ENCODE results near the gene WWOX. TPM values are rescaled to one million over a fixed set of nuclear protein-coding genes. Genes with fewer than 3 reads are reported as not detected.

Gene WWOX
- total RNA-seq, 3 donors from 2014 or later = 11.7 to 18.0 (median 13.8) TPM

DNA sequence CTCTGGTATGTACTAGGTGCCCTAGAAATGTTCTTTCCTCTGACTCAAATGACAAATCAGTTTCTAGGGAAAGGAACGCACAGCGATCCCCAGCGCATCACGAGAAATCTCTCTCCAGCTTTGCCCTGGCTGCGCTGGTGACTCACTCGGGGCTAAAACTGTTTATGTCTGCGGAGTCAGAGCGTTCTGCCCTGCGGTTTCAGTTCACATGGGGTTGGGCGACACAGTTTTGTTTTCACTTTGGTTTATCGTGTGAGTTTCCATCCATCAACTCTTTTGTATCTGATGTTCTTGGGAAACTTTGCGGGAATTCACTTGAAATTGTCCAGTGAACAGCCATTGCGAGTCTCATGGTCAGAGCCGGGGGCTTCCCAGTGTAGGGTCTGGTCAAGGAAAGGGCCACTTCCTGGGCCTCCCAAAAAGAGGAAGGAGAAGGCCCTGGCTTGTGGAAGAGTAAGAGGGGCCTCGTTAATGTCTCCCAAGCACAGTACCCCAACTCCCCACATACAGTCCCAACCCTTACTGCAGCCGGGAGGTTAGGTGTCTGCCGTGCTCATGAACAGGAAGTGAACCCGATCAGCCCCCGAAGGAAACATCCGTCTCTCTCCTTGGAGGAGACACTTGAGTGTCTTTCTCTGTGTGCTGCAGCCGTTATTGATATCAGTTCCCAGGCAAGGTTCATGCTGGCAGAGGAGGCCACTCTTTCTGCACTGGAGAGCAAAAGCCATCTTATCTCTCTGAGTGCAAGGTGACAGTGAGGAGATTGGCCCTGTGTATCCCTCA is 643.2 kb downstream of the WWOX start:
- no peaks in the 10 kb centered on the region for H3K9me3 ChIP-seq
- no peaks in the 10 kb centered on the region for H3K36me3 ChIP-seq (ENCODE audit: low read depth)
- ATAC-seq (peak; percentile 73), DNase-seq (peak; percentile 63 to 69 (median 69))
- TF ChIP-seq, protein P1, sequence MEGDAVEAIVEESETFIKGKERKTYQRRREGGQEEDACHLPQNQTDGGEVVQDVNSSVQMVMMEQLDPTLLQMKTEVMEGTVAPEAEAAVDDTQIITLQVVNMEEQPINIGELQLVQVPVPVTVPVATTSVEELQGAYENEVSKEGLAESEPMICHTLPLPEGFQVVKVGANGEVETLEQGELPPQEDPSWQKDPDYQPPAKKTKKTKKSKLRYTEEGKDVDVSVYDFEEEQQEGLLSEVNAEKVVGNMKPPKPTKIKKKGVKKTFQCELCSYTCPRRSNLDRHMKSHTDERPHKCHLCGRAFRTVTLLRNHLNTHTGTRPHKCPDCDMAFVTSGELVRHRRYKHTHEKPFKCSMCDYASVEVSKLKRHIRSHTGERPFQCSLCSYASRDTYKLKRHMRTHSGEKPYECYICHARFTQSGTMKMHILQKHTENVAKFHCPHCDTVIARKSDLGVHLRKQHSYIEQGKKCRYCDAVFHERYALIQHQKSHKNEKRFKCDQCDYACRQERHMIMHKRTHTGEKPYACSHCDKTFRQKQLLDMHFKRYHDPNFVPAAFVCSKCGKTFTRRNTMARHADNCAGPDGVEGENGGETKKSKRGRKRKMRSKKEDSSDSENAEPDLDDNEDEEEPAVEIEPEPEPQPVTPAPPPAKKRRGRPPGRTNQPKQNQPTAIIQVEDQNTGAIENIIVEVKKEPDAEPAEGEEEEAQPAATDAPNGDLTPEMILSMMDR (IDR thresholded peaks at IDR 0.05) = no peak
- no peak overlapping the region for H3K4me3 ChIP-seq
- peaks cover 35% of the 10 kb centered on the region for H3K4me1 ChIP-seq (ENCODE audit: low read depth)
- intact Hi-C loops (cut with DNase I, micrococcal nuclease) = no loop called here

DNA sequence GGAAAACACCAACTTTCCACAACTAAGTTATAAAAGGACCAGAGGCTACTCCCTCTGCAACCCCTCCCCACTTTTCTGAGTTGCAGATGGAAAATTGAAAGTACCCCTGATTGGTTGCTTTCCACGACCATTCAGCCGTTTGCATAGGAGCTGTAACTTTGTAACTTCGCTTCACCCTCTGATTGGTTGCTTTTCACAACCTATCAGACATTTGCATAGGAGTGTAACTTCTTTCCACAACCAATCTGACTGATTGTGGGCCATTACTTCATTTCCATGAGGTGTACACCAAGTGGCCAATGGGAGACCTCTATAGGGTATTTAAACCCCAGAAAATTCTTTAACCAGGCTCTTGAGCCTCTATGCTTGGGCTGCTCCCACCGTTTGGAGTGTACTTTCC is 644.1 kb downstream of the WWOX start:
- Histone ChIP-seq H3K36me3 (ENCODE audit: low read depth) (no peaks in the 10 kb centered on the region), H3K9me3 (no peaks in the 10 kb centered on the region), H3K4me1 (ENCODE audit: low read depth) (peaks cover 35% of the 10 kb centered on the region), H3K4me3 (no peak overlapping the region)
- TF ChIP-seq, protein P1 (IDR thresholded peaks at IDR 0.05) = no peak
- ATAC-seq = no peak
- no peak for DNase-seq
- intact Hi-C loops (cut with DNase I, micrococcal nuclease) = no loop called here

DNA sequence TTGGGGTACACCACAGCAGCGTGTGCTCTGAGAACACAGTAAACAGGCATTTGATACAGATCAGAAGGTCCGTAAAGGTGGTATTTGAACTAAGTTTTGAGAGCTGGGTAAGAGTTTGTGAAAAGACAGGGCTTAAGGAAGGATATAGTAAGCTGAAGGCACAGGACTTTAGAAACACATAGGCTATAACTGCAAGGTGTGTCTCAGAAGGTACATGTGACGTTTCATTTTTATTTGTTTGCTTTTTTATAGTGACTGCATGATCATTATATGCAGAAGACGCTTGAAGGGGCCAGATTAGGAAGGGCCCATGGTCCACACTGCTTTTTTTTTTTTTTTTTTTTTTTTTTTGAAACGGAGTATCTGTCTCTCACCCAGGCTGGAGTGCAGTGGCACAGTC is 644.6 kb downstream of the WWOX start:
- Histone ChIP-seq H3K4me3 (no peak overlapping the region), H3K36me3 (ENCODE audit: low read depth) (no peaks in the 10 kb centered on the region), H3K9me3 (no peaks in the 10 kb centered on the region), H3K4me1 (ENCODE audit: low read depth) (peaks cover 35% of the 10 kb centered on the region)
- no peak for DNase-seq
- ATAC-seq = peak; percentile 82
- intact Hi-C loops (cut with DNase I, micrococcal nuclease) = no loop called here
- TF ChIP-seq, protein P1 (IDR thresholded peaks at IDR 0.05) = no peak

GRCh38 chr16:78744796-78745107 is 645.3 kb downstream of the WWOX start:
- Histone ChIP-seq H3K4me1 (ENCODE audit: low read depth) (peaks cover 37% of the 10 kb centered on the region), H3K4me3 (no peak overlapping the region), H3K9me3 (no peaks in the 10 kb centered on the region), H3K36me3 (ENCODE audit: low read depth) (no peaks in the 10 kb centered on the region)
- DNase-seq (no peak), ATAC-seq (no peak)
- intact Hi-C loops (cut with DNase I, micrococcal nuclease) = no loop called here
- TF ChIP-seq, protein P1 (IDR thresholded peaks at IDR 0.05) = no peak

- no peaks in the 10 kb centered on the region for H3K36me3 ChIP-seq (ENCODE audit: low read depth)
Observed at GRCh38 chr16:78745108-78746019, 645.9 kb downstream of the WWOX start.

More at GRCh38 chr16:78745108-78746019, 645.9 kb downstream of the WWOX start:
- ATAC-seq (peak; percentile 24), DNase-seq (peak in 1 of 3 donors; percentile 56)
- intact Hi-C loops (cut with DNase I, micrococcal nuclease) = no loop called here
- H3K9me3 ChIP-seq = no peaks in the 10 kb centered on the region
- TF ChIP-seq, protein P1 (IDR thresholded peaks at IDR 0.05) = no peak
- peaks cover 38% of the 10 kb centered on the region for H3K4me1 ChIP-seq (ENCODE audit: low read depth)
- no peak overlapping the region for H3K4me3 ChIP-seq
